Urinary bladder (tissue), 4 donors: ENCODE results near the gene PRSS22. TPM values are rescaled to one million over a fixed set of nuclear protein-coding genes. Genes with fewer than 3 reads are reported as not detected.

Source experiments
- DNase-seq: peaks from one replicate; pipeline ENCODE4 v3.0.0-alpha.2; 2015; ENCODE audit errors: extremely low spot score
- H3K27ac ChIP-seq: one replicate; pipeline ENCODE4 v1.5.1; 2013; ENCODE audit warnings: low read depth, mild to moderate bottlenecking, moderate library complexity
- H3K36me3 ChIP-seq: one replicate; pipeline ENCODE4 v1.6.1; 2013; ENCODE audit warnings: mild to moderate bottlenecking, moderate library complexity; ENCODE audit not compliant: insufficient read depth
- H3K4me1 ChIP-seq: one replicate; pipeline ENCODE4 v1.6.1; 2013; ENCODE audit warnings: mild to moderate bottlenecking, moderate library complexity; ENCODE audit not compliant: insufficient read depth
- H3K4me3 ChIP-seq: one replicate; pipeline ENCODE4 v1.5.1; 2013; ENCODE audit warnings: low read depth, low read length
- WGBS: extraction: QIAGEN DNeasy Blood & Tissue Kit; methylation state at CpG from one replicate; pipeline ENCODE4 v1.1.7; 2013; 5-methylcytosine and 5-hydroxymethylcytosine counted together
- polyA plus RNA-seq: library from polyadenylated mRNA; stranded (reverse); fragments of 200-250 nt; gene quantifications from one replicate; pipeline ENCODE4 v1.2.3, GENCODE V29; 2013
- total RNA-seq: library from RNA; depleted of rRNA; stranded (reverse); fragments of >200 nt; gene quantifications from one replicate; pipeline ENCODE4 v1.2.3, GENCODE V29; 2014
- donor health status: healthy with polysubstance abuse.
- donor health status: healthy.

Gene PRSS22
- total and polyA plus RNA-seq, 2 donors, result 3.0 to 5.6 TPM

DNA sequence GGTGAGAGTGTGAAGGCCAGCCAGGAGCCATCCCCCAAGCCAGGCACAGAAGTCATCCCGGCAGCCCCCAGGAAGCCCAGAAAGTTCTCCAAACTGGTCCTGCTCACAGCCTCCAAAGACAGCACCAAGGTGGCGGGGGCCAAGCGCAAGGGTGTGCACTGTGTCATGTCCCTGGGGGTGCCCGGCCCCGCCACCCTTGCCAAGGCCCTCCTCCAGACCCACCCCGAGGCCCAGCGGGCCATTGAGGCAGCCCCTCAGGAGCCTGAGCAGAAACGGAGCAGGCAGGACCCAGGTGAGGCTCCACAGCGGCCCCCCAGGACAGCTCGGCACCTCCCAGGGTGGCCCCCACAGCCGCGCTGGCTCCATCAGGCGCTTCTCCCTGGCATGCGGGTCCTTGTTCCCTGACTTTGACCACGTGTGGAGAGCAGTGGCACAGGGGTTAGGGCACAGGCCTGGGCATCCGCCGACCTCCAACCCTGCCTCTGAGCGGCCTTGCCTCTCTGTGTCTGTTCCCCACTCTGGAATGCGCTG is 38.6 kb upstream of the PRSS22 start:
- no peak for DNase-seq
- WGBS, result 95% methylated on average over 19 of the region's 19 CpGs
- no peaks in the 10 kb centered on the region for H3K4me1 ChIP-seq
- H3K4me3 ChIP-seq, result no peak overlapping the region
- peaks cover 2% of the 10 kb centered on the region for H3K36me3 ChIP-seq
- no peak overlapping the region for H3K27ac ChIP-seq

DNA sequence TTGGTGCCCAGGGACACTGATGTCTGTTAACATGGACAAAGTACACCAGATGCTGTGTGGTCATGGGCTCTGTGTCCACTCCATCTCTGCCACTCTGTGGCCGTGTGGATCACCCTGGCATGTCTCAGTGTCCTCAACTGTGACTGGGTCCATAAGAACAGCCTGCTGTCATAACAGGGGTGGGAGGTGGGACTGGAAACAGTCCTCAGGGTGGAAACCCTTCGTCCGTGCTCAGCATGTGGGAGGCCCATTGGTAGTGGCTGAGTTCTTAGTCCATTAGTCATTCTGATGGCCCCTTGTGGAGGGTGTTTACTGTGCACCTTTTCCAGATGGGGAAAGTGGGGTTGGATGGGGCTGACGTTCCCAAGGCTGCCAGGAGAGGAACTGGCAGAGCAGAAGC is 37.8 kb upstream of the PRSS22 start:
- no peak for DNase-seq
- peaks cover 2% of the 10 kb centered on the region for H3K36me3 ChIP-seq
- no peak overlapping the region for H3K4me3 ChIP-seq
- H3K4me1 ChIP-seq, result no peaks in the 10 kb centered on the region
- no peak overlapping the region for H3K27ac ChIP-seq
- WGBS, result 57% methylated on average over 4 of the region's 4 CpGs

DNA sequence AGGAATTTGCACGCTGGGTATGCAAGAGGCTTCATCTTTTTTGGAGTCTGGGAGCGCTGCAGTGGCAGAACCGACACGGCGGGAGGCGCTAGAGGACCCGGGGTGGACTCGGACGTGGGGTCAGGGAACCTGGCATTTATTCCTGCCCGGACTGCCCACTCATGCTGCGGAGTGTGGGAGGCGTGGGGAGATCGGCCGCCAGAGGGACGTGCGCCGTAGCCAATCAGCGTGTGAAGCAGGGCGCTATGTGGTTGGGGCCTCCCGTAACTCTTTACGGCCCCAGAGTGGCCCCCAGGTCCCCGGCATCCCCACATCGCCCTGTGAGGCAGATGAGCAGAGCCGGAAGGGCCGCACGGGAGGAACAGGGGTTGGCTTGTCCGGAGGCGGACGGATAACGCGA is 36.3 kb upstream of the PRSS22 start:
- H3K4me3 ChIP-seq, result no peak overlapping the region
- H3K27ac ChIP-seq, result no peak overlapping the region
- WGBS, result 87% methylated on average over 31 of the region's 31 CpGs
- H3K4me1 ChIP-seq, result no peaks in the 10 kb centered on the region
- DNase-seq, result no peak
- peaks cover 2% of the 10 kb centered on the region for H3K36me3 ChIP-seq

DNA sequence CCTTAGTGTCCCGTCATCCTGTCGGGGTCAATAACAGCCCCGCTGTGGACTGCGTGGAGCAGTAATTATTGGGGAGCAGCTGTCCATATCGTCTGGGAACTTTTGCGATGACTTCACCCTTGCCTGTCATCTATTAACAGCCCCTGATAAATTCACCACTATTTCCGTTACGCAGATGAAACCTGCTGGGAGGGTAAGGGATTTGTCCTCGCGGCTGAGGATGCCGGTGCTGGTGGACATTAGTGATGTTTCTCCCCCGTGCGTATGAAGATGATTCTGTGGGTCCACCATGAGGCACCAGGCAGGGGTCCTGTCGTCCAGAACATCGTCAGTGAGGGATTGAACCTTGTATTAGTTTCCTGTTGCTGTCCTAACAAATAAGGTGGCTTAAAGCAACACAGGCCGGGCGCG is 26.1 kb upstream of the PRSS22 start:
- no peak for DNase-seq
- no peaks in the 10 kb centered on the region for H3K4me1 ChIP-seq
- H3K36me3 ChIP-seq, result no peaks in the 10 kb centered on the region
- peak overlapping the region; percentile 80 for H3K4me3 ChIP-seq
- no peak overlapping the region for H3K27ac ChIP-seq
- 59% methylated on average over 18 of the region's 18 CpGs for WGBS

DNA sequence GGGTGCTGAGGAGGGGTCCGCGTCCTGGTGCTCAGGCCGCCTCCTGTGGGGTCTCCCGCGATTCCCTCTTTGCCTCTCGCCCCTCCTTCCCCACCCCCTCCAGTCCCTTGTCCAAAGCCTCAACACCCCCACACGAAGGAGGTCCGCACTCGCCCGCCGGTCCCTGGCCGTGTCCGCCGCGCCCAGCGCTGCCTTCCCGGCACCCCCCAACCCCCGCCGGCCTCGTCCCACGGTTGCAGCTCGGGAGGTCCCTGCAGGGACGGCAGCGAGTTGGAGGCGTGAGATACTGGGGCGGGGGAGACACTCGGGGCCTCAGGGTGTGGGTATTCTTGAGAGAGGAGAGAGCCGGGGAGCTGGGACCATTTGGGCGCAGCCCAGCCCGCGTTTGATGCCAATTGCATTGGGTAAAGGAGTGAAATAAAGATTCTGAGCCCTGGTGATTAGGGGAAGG is 25.5 kb upstream of the PRSS22 start:
- Histone ChIP-seq H3K4me1 (no peaks in the 10 kb centered on the region), H3K27ac (peak overlapping the region; percentile 96), H3K36me3 (no peaks in the 10 kb centered on the region), H3K4me3 (peak overlapping the region; percentile 80)
- DNase-seq, result no peak
- under 1% methylated on average over 31 of the region's 31 CpGs for WGBS

DNA sequence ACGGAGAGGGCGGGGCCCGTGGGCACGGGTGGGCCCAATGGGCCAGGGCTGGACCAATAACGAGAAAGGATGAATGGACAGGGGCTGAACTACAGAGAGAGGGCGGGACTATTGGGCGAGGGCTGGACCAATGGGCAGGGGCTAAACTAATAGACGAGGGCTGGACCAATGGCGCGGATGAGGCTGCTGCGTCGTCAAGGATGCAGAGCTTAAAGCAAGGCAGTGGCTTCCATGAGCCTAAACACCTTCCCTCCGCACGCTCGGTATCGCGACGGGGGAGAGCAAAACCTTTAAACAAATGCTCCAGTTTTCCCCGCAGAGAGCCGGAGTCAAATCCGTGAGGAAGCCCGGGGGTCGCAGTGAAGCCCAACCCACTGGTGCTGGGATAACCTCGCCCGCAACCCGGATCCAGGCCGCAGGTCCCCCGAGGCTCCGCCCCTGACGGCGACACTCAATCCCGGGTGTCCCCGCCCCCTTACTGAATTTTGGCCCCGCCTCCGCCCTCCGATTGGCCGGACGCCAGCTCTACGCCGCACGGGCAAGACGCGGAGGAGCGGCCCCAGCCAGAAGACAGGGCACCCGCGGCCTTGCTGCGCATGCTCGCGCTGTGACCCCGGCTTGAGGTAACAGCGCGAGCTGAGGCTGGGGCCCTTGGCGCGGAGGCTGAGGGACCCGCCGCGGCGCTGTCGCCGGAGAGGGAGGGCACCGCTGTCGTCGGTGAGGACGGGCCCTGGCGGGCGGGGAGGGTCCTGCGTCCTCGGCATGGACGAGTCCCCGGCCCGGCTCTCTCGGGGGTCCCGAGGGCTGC is 24.9 kb upstream of the PRSS22 start, which contains the start of gene FLYWCH2:
Gene FLYWCH2 (plus strand): TSS at position 566 of the 808 bp plus-strand sequence. CDS start 13,235 bp downstream, outside the sequence.
- peak; percentile 98 for DNase-seq
- H3K4me1 ChIP-seq, result no peaks in the 10 kb centered on the region
- H3K4me3 ChIP-seq, result peak within 1 kb of the TSS; percentile 80
- WGBS, result under 1% methylated on average over 73 of the region's 73 CpGs
- peak within 1 kb of the TSS; percentile 96 for H3K27ac ChIP-seq
- no peaks in the 10 kb centered on the region for H3K36me3 ChIP-seq

DNA sequence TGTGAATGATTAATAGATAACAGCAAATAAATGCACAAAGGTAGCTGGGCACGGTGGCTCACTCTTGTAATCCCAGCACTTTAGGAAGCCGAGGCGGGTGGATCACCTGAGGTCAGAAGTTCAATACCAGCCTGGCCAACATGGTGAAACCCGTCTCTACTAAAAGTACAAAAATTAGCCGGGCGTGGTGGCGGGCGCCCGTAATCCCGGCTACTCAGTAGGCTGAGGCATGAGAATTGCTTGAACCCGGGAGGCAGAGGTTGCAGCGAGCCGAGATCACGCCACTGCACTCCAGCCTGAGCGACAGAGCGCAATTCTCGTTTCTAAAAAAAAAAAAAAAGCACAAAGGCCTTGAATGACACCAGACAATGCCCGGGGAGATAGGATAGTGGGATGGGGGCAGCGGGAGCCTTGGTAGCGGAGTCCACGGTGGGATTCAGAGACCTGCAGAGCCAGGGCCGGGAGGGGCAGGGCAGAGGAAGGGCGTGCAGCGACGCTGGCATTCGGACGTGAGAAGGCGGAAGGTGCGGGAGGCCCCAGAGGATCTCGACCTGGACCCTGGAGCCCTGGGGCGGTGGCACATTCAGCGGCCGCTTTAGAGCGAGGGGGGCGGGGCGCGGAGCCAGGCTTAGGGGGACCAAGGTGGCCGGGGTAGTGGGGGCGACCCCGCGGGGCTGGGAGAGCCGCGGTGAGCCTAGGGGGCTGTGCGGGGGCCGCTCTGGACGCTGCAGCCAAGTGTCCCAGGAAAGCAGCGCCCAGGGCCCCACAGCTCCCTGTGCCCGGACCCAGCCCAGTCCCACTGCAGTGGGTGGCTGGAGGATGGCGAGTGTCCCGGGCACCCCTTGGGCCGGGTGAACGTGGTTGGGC is 24.0 kb upstream of the PRSS22 start:
- peak overlapping the region; percentile 93 for H3K27ac ChIP-seq
- WGBS, result 9% methylated on average over 52 of the region's 52 CpGs
- no peak for DNase-seq

DNA sequence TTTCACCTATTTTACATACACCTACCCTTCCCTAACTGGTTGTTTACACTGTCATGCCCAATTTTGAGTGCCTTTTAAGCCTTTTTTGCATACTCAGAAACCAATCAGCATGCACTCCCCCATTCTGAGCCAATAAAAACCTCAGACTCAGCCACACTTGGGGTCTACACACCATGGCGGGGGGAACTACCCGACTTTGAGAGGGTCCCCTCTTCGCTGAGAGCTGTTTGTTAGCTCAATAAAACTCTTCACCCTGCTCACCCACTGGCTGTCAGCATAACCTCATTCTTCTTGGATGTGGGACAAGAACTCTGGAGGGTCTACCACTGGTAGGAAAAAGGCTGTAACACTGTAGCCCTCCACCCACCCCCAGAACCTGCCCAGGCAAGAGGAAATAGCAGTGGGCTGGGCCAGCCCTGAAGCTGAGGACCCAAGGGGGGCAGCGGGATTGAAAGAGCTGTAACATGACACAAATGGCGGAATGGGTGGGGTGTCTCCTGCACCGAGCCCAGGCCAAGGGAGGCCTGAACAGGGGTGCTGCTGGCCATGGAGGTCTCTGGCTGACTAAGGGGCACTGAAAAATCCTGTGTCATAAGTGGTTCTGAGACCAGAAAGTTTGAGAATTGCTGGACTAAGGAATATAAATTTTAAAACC is 22.0 kb upstream of the PRSS22 start:
- Histone ChIP-seq H3K4me3 (no peak overlapping the region), H3K4me1 (no peaks in the 10 kb centered on the region), H3K36me3 (no peaks in the 10 kb centered on the region), H3K27ac (no peak overlapping the region)
- WGBS, result 83% methylated on average over 6 of the region's 6 CpGs
- DNase-seq, result no peak

More for the DNA sequence above, 24.0 kb upstream of the PRSS22 start:
- H3K36me3 ChIP-seq, result no peaks in the 10 kb centered on the region
- peak overlapping the region; percentile 61 for H3K4me3 ChIP-seq
- no peaks in the 10 kb centered on the region for H3K4me1 ChIP-seq

DNA sequence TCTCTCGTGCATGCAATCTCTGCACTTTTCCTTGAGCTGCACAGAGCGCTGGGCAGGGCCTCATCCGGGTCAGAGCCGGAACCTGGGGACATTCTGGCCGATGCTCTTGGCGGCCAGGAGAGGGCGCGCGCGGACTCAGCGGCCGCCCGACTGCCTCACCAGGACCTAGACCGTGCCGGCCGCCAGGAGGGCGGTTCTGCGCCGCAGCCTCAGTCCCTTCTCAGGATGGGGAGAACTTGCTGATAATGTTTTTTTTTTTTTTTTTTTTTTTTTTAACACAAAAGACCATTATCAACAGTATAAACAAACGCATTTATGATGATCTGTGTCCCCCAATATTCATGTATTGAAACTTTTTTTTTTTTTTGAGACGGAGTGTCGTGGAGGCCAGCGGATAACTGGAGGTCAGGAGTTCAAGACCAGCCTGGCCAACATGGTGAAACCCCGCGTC is 17.0 kb upstream of the PRSS22 start:
- no peak overlapping the region for H3K27ac ChIP-seq
- no peaks in the 10 kb centered on the region for H3K4me1 ChIP-seq
- WGBS, result 11% methylated on average over 25 of the region's 25 CpGs
- no peak for DNase-seq
- no peaks in the 10 kb centered on the region for H3K36me3 ChIP-seq
- H3K4me3 ChIP-seq, result no peak overlapping the region

DNA sequence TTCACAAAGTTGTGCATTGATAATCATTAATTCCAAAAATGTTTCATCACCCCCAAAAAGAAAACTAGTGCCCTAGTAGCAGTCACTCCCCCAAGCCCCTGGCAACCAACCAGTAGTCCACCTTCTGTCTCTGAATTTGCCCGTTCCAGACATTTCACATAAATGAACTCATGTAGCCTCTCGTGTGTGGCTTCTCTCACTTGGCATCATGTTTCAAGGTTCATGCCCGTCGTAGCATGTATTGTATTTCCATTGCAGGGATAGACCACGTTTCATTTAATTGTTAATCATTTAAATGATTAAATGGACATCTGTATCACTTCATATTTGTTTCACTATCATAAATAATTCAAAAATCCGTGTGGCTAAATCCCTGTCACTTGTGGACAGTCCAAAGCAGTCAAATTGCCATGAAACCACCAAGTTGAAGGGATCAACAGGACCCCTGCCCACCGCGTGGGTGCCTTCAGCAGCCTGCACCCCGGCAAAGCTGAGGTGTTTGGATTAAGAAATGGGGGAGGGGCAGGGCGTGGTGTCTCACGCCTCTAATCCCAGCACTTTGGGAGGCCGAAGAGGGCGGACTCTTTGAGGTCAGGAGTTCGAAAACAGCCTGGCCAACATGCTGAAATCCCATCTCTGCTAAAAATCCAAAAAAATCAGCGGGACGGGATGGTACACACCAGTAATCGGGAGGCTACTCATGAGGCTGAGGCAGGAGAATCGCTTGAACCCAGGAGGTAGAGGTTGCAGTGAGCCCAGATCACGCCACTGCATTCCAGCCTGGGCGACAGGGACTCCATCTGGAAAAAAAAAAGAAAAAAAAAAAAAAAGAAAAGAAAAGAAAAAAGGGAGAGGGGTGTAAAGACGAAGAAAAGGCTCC is 16.3 kb upstream of the PRSS22 start:
- Histone ChIP-seq H3K4me1 (no peaks in the 10 kb centered on the region), H3K27ac (no peak overlapping the region), H3K4me3 (no peak overlapping the region), H3K36me3 (no peaks in the 10 kb centered on the region)
- no peak for DNase-seq
- 51% methylated on average over 21 of the region's 21 CpGs for WGBS

DNA sequence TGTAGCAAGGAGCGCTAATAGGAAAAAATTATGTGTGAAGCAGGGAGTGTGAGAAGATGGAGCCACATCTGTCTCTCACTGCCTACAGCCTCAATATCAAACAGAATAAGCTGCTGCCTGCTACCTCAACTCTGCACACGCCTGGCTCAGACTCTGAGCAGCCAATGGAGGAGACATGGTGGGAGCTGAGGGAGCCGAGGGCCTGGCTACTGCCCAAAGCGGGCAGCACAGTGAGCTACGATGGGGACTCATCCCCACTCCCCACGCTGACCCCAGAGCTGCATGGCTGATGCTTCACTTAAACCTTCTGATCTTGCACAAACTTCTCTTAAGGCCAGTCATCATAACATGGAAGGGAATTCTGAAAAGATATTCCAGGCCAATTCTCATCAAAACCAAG is 14.0 kb upstream of the PRSS22 start:
- 74% methylated on average over 6 of the region's 6 CpGs for WGBS
- no peaks in the 10 kb centered on the region for H3K4me1 ChIP-seq
- no peak for DNase-seq
- H3K4me3 ChIP-seq, result no peak overlapping the region
- H3K27ac ChIP-seq, result no peak overlapping the region
- H3K36me3 ChIP-seq, result no peaks in the 10 kb centered on the region

DNA sequence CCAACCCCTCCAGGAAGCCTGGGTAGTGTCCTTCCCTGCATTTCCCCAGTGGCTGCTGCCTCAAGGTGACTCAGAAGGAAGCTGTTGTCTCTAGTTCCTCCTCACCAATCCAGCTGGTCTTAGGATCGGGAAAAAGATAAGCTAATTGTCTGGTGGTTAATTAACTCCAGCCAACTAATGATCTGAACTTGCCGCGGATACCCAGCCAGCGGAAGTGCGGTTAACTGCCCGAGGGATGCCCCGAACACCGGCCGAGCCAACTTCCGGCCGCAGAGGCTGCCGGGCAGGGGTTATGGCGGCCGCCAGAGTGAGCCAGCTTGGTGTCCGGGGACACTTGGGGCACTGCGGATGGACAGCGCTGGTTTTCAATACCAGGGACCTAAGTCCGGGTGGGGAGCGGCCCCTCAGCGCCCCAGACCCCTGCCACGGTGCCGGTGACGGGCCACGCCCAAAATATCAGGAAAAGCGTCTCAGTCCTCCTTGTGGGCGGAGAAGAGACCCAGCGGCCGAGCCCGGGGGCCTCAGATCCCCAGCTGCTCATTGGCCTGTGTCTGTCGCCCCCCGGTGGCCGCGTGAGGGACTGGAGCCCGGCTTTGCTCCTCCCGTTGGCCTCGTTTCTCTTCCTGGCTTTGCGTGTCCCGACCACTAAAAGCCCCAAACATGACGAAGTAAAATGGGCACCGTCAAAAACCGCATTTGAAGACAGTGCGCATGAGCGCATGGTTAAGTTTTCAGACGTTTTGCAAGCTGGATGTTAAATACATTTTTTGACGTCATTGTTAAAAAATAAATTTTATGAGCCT is 10.2 kb upstream of the PRSS22 start:
- H3K36me3 ChIP-seq, result no peaks in the 10 kb centered on the region
- peak overlapping the region; percentile 88 for H3K27ac ChIP-seq
- H3K4me1 ChIP-seq, result no peaks in the 10 kb centered on the region
- DNase-seq, result peak; percentile 80
- peak overlapping the region; percentile 39 for H3K4me3 ChIP-seq
- under 1% methylated on average over 45 of the region's 45 CpGs for WGBS
